C4-2B (cell line): ENCODE data around the gene DAND5.

ENCODE experiments used
- H3K27ac ChIP-seq: fragments of 450-650 bp; 2 replicates; pipeline ENCODE4 v1.5.1; 2017
- ZFX ChIP-seq: fragments of 450-650 bp; IDR thresholded peaks from 2 replicates; pipeline ENCODE4 v1.6.1; 2017
- TF ChIP-seq, protein P1 (sequence below): fragments of 450-650 bp; conservative IDR thresholded peaks from 2 replicates; pipeline ENCODE4 v1.5.1; 2017; ENCODE audit warnings: mild to moderate bottlenecking

Gene DAND5

DNA sequence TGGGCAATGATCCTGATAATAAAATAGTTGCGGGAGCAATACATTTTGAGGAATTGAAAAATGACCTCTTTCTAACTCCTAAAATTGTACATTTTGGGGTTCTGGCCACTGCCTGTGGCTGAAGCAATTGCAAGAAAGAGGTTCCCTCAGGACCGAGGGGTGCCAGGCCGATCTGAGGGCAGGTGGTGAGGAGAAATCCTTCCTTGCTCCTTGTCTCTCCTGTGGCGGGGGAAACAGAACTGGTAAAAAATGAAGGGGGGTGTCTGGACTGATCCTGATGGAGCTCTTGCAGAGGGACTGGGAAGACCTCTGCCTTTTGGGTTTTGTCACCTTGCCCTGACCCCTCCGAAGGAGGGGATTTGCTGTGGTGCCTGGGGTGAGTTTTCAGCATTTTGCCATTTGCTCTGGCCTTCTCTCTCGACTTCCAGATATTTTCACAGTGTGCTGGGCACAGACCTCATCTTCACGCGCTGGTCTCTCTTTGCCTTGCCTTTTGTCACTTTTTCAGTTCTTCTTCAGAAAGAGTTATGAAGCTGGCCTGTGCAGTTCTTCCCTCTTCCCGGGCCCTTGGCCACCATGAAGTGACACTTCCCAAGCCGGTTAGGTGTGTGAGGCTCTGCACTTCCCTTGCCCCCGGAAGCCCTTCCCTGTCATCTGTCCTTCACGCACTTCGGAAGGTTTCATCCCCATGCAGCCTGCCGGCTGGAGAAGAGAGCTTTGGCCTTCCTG, 48.1 kb downstream of the DAND5 start:
- H3K27ac ChIP-seq, result peak overlapping the region; percentile 100
- no peak for TF ChIP-seq ZFX
- TF ChIP-seq, protein P1, sequence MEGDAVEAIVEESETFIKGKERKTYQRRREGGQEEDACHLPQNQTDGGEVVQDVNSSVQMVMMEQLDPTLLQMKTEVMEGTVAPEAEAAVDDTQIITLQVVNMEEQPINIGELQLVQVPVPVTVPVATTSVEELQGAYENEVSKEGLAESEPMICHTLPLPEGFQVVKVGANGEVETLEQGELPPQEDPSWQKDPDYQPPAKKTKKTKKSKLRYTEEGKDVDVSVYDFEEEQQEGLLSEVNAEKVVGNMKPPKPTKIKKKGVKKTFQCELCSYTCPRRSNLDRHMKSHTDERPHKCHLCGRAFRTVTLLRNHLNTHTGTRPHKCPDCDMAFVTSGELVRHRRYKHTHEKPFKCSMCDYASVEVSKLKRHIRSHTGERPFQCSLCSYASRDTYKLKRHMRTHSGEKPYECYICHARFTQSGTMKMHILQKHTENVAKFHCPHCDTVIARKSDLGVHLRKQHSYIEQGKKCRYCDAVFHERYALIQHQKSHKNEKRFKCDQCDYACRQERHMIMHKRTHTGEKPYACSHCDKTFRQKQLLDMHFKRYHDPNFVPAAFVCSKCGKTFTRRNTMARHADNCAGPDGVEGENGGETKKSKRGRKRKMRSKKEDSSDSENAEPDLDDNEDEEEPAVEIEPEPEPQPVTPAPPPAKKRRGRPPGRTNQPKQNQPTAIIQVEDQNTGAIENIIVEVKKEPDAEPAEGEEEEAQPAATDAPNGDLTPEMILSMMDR, result no peak

DNA sequence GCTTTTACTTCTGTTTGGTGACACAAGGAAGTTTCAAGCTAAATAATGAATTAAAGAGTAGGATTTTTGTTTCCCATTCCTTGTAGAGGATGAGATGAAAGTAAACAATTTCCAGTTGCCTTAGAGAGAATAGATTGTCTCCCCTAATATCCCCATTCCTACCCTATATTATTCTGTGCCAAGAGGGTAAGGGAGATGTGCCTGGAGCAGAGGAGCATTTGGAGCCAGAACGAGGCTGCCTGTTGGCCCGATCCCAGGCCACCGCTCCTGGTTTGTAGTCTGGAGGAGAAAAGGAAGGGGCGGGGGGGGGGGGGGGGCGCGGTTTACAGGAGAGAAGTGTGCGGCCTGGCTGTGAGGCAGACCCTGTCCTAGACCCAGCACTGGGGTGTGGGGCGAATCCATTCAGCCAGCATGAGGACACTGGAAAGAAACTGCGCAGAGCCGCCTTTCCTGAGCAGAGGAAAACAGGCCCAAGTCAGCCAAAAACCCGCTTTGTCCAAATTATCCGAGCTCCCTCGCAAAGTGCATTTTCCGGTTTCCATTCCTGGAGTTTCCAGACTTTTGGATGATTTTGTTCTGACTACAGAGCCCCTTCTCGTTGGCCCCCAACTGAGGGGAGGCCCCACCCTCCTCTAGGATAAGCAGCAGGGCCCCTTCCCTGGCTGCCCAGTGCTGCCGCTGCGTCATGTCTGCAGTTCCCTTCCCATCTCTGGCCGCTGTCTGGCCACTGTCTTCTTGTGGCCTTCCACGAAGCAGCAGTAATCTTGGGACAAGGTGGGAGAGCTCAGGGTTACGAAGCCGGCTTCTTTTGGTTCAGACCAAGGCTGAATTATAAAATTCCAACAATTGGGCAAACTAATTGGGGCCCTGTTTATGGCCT, 48.9 kb downstream of the DAND5 start:
- peak; percentile 51 for TF ChIP-seq ZFX
- TF ChIP-seq, protein P1, result no peak
- H3K27ac ChIP-seq, result peak overlapping the region; percentile 100

DNA sequence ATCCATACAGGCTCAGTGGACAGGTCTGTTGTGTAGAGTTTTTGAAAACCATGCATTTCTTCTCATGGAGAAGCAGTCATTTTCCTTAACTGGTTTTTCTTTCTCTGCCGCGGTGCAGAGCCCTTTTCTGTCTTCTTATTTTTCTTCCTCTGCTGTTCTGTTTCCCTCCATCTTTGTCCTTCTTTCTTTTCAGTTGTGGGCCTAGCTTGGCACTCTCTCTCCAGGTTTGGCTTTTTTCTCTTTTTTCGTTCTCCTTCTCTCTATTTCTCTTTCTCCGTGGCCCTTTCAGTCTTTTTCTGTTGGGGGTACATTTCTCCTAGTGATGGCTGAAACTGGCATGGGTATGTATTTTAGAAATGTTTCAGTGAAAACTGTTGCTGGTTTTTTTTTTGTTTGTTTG, 50.0 kb downstream of the DAND5 start:
- H3K27ac ChIP-seq, result no peak overlapping the region
- no peak for TF ChIP-seq ZFX
- TF ChIP-seq, protein P1, result no peak

DNA sequence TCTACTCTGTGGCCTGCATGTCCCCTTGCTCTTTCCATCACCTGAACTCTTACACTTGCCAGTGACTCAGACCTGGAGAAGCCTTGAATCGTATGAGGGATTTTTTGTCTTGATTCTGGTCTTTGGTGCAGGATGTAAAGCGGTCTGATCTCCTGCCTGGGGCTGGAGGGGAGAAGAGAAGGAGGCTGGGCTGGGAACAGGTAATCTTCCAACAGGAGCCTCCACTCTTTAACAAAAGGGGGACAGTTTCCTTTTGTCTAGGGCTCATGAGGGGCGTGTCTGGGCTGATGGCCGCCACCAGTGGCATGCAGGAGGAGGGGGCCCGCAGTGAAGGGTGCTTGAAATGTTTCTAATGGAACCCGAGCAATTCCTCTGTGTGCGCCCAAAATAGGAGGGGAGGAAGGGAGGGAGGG, 50.6 kb downstream of the DAND5 start:
- TF ChIP-seq ZFX, result no peak
- TF ChIP-seq, protein P1, result no peak
- H3K27ac ChIP-seq, result peak overlapping the region; percentile 96

DNA sequence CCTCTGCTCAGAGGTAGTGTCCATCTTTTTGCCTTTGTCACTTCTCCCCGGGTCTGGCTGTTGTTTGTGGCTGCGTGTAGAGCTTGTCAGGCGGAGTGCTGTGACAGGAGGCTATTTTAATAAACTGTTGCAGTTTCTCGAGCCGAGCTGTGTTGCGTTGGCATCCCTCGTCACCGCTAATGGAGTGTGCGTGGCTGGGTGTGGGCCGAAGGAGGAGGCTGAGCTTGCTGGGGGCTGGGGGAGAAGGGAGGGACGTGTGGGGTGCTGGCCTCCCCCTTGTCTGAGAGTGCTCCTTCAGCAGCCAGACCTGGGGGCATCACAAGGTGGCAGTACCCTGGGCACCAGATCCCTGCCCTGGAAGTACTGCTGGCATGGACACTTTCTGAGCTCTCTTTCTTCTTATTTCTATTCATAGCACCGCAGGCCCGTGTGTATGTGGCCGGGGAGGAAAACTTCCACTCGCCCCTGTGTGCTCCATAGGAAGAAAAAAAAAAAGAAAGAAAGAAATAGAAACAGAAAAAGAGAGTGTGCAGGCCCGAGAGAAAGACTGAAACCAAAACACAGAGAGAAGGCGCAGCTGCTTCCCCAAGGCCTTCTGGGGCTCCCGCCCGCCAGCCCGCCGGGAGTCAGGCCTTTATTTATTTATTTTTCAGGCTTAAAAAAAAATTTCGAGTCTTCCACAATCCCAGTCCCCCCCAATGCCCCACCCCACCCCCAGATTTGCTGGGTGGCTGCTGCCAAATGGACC, 52.9 kb downstream of the DAND5 start:
- H3K27ac ChIP-seq, result peak overlapping the region; percentile 96
- TF ChIP-seq, protein P1, result no peak

DNA sequence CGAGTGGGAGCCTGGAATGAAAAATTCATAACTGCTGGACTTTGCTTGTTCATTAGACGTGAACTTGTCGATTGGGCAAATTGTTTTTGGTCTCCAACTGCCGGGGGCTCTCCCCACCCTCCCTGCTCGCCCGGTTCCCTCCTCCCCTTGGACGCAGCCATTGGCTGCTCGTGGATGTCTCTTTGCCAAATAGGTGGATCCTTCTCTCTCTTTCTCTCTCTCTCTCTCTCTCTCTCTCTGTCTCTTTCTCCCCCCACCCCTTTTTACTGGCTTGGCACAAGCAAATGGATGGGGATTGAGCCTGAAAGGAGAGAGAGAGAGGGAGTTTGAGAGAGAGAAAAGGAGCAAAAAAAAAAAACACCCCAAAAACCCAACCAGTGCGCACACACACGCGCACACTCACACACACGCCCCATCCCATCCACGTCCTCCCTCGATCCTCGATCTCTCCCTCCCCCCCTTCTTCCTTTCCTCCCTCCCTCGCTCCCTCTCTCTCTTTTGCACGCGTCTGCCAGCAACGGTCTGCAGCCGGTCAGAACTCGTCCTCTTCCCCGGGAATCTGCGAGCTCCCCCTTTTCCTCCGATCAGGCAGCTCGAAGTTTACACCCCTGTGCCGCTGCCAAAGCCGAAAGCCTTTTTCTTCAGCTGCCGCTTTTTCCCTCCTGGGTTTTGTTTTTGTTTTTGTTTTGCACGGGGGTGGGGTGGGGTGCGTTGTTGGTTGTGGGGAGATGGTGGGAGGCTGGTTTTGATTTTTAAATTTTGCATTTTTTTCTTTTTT, 53.7 kb downstream of the DAND5 start:
- peak overlapping the region; percentile 96 for H3K27ac ChIP-seq
- TF ChIP-seq ZFX, result no peak
- TF ChIP-seq, protein P1, result no peak
